KMS-11 (cell line): ENCODE results near the gene FOXJ3.

Experiments used
- H2AFZ ChIP-seq: fragments of 200-600 bp; sonication (generic); 2 replicates; pipeline ENCODE4 v1.6.1; 2016; ENCODE audit warnings: antibody characterized with exemption, mixed run types, low read depth
- H3K27ac ChIP-seq: fragments of 200-600 bp; sonication (generic); 2 replicates; pipeline ENCODE4 v1.6.1; 2016; ENCODE audit warnings: mild to moderate bottlenecking, mixed run types
- H3K27me3 ChIP-seq: fragments of 200-600 bp; sonication (generic); 2 replicates; pipeline ENCODE4 v1.6.1; 2017; ENCODE audit warnings: mild to moderate bottlenecking, low read depth, mixed run types, moderate library complexity; ENCODE audit not compliant: insufficient read depth
- H3K36me3 ChIP-seq: fragments of 200-600 bp; sonication (generic); 2 replicates; pipeline ENCODE4 v1.6.1; 2017; ENCODE audit warnings: mild to moderate bottlenecking, mixed run types; ENCODE audit not compliant: insufficient read depth
- H3K4me1 ChIP-seq: fragments of 200-600 bp; sonication (generic); 2 replicates; pipeline ENCODE4 v1.6.1; 2016; ENCODE audit warnings: mild to moderate bottlenecking, low read depth, mixed run types; ENCODE audit not compliant: poor library complexity, severe bottlenecking
- H3K4me2 ChIP-seq: fragments of 200-600 bp; sonication (generic); 2 replicates; pipeline ENCODE4 v1.7.0; 2016; ENCODE audit warnings: mild to moderate bottlenecking, mixed run types
- H3K4me3 ChIP-seq: fragments of 200-600 bp; sonication (generic); IDR thresholded peaks from 2 replicates; pipeline ENCODE4 v1.6.1; 2017; ENCODE audit warnings: low read depth, low read length, mixed read lengths; ENCODE audit not compliant: insufficient read depth
- H3K79me2 ChIP-seq: fragments of 200-600 bp; sonication (generic); 2 replicates; pipeline ENCODE4 v1.6.1; 2016; ENCODE audit warnings: low read depth, mixed run types; ENCODE audit not compliant: insufficient read depth
- H3K9ac ChIP-seq: fragments of 200-600 bp; sonication (generic); 2 replicates; pipeline ENCODE4 v1.6.1; 2016; ENCODE audit warnings: mild to moderate bottlenecking, mixed run types
- H4K20me1 ChIP-seq: fragments of 200-600 bp; sonication (generic); 2 replicates; pipeline ENCODE4 v1.6.1; 2016; ENCODE audit warnings: mild to moderate bottlenecking, mixed run types; ENCODE audit not compliant: insufficient read depth
- CTCF ChIP-seq: fragments of 200-600 bp; sonication (generic); conservative IDR thresholded peaks from 2 replicates; pipeline ENCODE4 v1.6.1; 2017; ENCODE audit warnings: low read depth, mild to moderate bottlenecking, antibody characterized with exemption, low read length, moderate library complexity, mixed read lengths

The FOXJ3 gene

GRCh38 chr1:42183210-42183956 is 151.7 kb downstream of the FOXJ3 start:
- no peaks in the 10 kb centered on the region for H4K20me1 ChIP-seq
- no peaks in the 10 kb centered on the region for H3K36me3 ChIP-seq
- no peak overlapping the region for H3K27ac ChIP-seq
- H2AFZ ChIP-seq: no peak overlapping the region
- H3K79me2 ChIP-seq: no peaks in the 10 kb centered on the region
- no peaks in the 10 kb centered on the region for H3K4me1 ChIP-seq
- TF ChIP-seq CTCF: no peak
- H3K4me2 ChIP-seq: no peak overlapping the region
- no peak overlapping the region for H3K4me3 ChIP-seq
- no peak overlapping the region for H3K9ac ChIP-seq
- H3K27me3 ChIP-seq: no peaks in the 10 kb centered on the region

- Histone ChIP-seq H3K27ac (no peak overlapping the region), H3K27me3 (no peaks in the 10 kb centered on the region), H4K20me1 (no peaks in the 10 kb centered on the region), H2AFZ (no peak overlapping the region), H3K4me1 (no peaks in the 10 kb centered on the region), H3K36me3 (no peaks in the 10 kb centered on the region), H3K4me3 (no peak overlapping the region), H3K79me2 (no peaks in the 10 kb centered on the region), H3K9ac (no peak overlapping the region), H3K4me2 (no peak overlapping the region)
- TF ChIP-seq CTCF: no peak
Observed at GRCh38 chr1:42181687-42182086, 153.3 kb downstream of the FOXJ3 start.

GRCh38 chr1:42179900-42180329 is 155.1 kb downstream of the FOXJ3 start:
- no peaks in the 10 kb centered on the region for H4K20me1 ChIP-seq
- H3K27me3 ChIP-seq: no peaks in the 10 kb centered on the region
- no peaks in the 10 kb centered on the region for H3K4me1 ChIP-seq
- H3K79me2 ChIP-seq: no peaks in the 10 kb centered on the region
- no peaks in the 10 kb centered on the region for H3K36me3 ChIP-seq
- H2AFZ ChIP-seq: no peak overlapping the region
- H3K27ac ChIP-seq: no peak overlapping the region
- H3K9ac ChIP-seq: no peak overlapping the region
- TF ChIP-seq CTCF: no peak
- H3K4me3 ChIP-seq: no peak overlapping the region
- no peak overlapping the region for H3K4me2 ChIP-seq

GRCh38 chr1:42179275-42179674 is 155.8 kb downstream of the FOXJ3 start:
- H4K20me1 ChIP-seq: no peaks in the 10 kb centered on the region
- H3K27ac ChIP-seq: no peak overlapping the region
- H3K79me2 ChIP-seq: no peaks in the 10 kb centered on the region
- H3K36me3 ChIP-seq: no peaks in the 10 kb centered on the region
- no peak overlapping the region for H3K4me2 ChIP-seq
- H2AFZ ChIP-seq: no peak overlapping the region
- no peaks in the 10 kb centered on the region for H3K4me1 ChIP-seq
- no peak for TF ChIP-seq CTCF
- no peaks in the 10 kb centered on the region for H3K27me3 ChIP-seq
- H3K9ac ChIP-seq: no peak overlapping the region
- no peak overlapping the region for H3K4me3 ChIP-seq
